ENCODE measurements around the gene PECR. TPM values are rescaled to one million over a fixed set of nuclear protein-coding genes. Genes with fewer than 3 reads are reported as not detected.
"Not testable (repeated sequence)": the region's sequence is repeated elsewhere in the genome, so short reads cannot be mapped to it uniquely, and the experiment has no call there.

Gene PECR
- total RNA-seq, 1 donor from 2014 or later, result 21.2 TPM

DNA sequence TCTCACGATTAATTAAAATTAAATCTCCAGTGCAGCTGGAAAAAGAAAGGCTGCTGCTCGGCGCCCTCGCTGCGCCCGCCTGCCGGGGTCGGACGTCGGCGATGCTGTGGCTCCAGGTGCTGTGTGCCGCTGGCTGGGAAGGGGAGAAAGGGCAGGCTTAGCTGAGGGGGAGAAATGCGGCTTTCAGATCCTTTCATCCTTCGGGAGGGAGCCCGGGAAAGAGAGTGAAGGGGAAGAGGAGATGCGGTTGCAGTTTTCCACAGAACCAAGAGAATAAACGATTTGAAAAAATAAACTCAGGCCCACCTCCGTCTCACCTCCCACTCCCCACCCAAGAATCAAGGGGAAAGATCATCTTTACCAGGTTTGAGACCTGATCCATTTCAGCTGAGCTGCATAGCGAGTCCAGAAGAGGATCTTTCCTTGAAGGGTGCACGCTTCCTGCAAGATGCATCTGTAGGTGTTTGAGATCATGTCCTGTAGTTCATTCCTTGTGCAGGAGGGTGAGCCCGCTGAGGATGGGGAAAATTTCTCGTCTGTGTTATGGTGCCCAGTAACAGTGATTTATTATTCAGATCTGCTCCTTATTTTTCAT, 605 bp upstream of the PECR start:
- H3K9me3 Mint-ChIP-seq, result no peaks in the 10 kb centered on the region
- no peaks in the 10 kb centered on the region for H3K9me3 ChIP-seq (ENCODE audit: low read depth)
- H3K36me3 ChIP-seq, result peaks cover under 1% of the 10 kb centered on the region
- H3K27me3 ChIP-seq, result no peaks in the 10 kb centered on the region
- H3K27ac Mint-ChIP-seq, result peak overlapping the region; percentile 98
- H3K4me3 Mint-ChIP-seq, result peak overlapping the region; percentile 94
- no peak overlapping the region for H2AFZ ChIP-seq (replicated peaks)
- peak overlapping the region; percentile 88 for H3K4me3 ChIP-seq
- H3K4me1 ChIP-seq, result peaks cover 46% of the 10 kb centered on the region
- H3K27ac ChIP-seq, result peak overlapping the region; percentile 89
- peaks cover 9% of the 10 kb centered on the region for H4K20me1 ChIP-seq (ENCODE audit: low read depth)
- no peaks in the 10 kb centered on the region for H3K27me3 Mint-ChIP-seq (ENCODE audit: insufficient read depth, low read depth)
- peaks cover 51% of the 10 kb centered on the region for H3K4me1 Mint-ChIP-seq
- H3F3A ChIP-seq (ENCODE audit: low read depth), result peaks cover 36% of the 10 kb centered on the region
- peak overlapping the region; percentile 90 for H3K4me2 ChIP-seq
- TF ChIP-seq EZH2 (IDR thresholded peaks at IDR 0.05), result no peak
- TF ChIP-seq EZH2phosphoT487 (IDR thresholded peaks at IDR 0.05), result no peak
- TF ChIP-seq, protein P1, sequence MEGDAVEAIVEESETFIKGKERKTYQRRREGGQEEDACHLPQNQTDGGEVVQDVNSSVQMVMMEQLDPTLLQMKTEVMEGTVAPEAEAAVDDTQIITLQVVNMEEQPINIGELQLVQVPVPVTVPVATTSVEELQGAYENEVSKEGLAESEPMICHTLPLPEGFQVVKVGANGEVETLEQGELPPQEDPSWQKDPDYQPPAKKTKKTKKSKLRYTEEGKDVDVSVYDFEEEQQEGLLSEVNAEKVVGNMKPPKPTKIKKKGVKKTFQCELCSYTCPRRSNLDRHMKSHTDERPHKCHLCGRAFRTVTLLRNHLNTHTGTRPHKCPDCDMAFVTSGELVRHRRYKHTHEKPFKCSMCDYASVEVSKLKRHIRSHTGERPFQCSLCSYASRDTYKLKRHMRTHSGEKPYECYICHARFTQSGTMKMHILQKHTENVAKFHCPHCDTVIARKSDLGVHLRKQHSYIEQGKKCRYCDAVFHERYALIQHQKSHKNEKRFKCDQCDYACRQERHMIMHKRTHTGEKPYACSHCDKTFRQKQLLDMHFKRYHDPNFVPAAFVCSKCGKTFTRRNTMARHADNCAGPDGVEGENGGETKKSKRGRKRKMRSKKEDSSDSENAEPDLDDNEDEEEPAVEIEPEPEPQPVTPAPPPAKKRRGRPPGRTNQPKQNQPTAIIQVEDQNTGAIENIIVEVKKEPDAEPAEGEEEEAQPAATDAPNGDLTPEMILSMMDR (IDR thresholded peaks at IDR 0.05), result no peak
- H3K9ac ChIP-seq, result peak overlapping the region; percentile 89
- H3K36me3 Mint-ChIP-seq, result peaks cover 8% of the 10 kb centered on the region
- peak; percentile 67 for DNase-seq (ENCODE audit: low spot score)
- H3K79me2 ChIP-seq (ENCODE audit: low read depth), result peaks cover 78% of the 10 kb centered on the region

DNA sequence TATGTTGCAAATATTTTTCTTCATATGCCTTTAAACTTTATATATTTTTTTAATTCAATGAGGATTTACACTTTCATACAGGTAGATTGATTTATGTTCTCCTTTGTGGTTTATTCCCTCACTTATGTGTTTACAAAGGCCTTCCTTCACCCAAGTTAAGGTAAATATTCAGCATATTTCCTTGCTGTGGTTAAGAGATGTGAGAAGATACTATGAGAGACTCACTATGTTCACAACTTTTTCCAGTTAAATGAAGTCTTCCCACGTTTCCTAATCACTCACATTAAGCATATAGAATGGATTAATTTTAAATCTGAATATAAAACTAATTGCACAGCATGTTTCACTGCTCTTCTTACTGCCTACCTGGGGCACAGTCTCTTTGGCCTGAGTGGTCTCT, 597 bp downstream of the PECR start:
- H4K20me1 ChIP-seq (ENCODE audit: low read depth), result peaks cover 9% of the 10 kb centered on the region
- H3K79me2 ChIP-seq (ENCODE audit: low read depth), result peaks cover 66% of the 10 kb centered on the region
- H3K4me2 ChIP-seq, result peak overlapping the region; percentile 90
- H3K4me3 ChIP-seq, result peak overlapping the region; percentile 88
- H3K36me3 ChIP-seq, result no peaks in the 10 kb centered on the region
- Mint-ChIP-seq H3K4me1 (peaks cover 47% of the 10 kb centered on the region), H3K27ac (peak overlapping the region; percentile 62), H3K4me3 (peak overlapping the region; percentile 94), H3K27me3 (ENCODE audit: insufficient read depth, low read depth) (no peaks in the 10 kb centered on the region), H3K9me3 (no peaks in the 10 kb centered on the region), H3K36me3 (peaks cover 3% of the 10 kb centered on the region)
- TF ChIP-seq, protein P1 (IDR thresholded peaks at IDR 0.05), result no peak
- TF ChIP-seq EZH2phosphoT487 (IDR thresholded peaks at IDR 0.05) (no peak), EZH2 (IDR thresholded peaks at IDR 0.05) (no peak)
- H3K4me1 ChIP-seq, result peaks cover 46% of the 10 kb centered on the region
- H3K9ac ChIP-seq, result peak overlapping the region; percentile 39
- peaks cover 40% of the 10 kb centered on the region for H3F3A ChIP-seq (ENCODE audit: low read depth)
- H3K27me3 ChIP-seq, result no peaks in the 10 kb centered on the region
- no peak for DNase-seq (ENCODE audit: low spot score)
- H2AFZ ChIP-seq (replicated peaks), result peak overlapping the region; percentile 93
- H3K9me3 ChIP-seq (ENCODE audit: low read depth), result no peaks in the 10 kb centered on the region
- H3K27ac ChIP-seq, result peak overlapping the region; percentile 34

DNA sequence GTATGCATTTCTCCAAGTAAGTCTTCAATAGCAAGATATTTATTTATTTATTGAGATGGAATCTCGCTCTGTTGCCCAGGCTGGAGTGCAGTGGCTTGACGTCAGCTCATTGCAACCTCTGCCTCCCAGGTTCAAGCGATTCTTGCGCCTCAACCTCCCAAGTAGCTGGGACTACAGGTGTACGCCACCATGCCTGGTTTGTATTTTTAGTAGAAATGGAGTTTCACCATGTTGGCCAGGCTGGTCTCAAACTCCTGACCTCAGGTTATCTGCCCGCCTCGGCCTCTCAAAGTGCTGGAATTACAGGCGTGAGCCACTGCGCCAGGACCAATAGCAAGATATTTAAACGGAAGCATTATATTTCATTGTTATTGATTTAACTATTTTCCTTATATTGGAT, 1.6 kb downstream of the PECR start:
- not testable (repeated sequence) for H3K4me3 ChIP-seq; H3K9ac ChIP-seq; H3K4me2 ChIP-seq; H2AFZ ChIP-seq (replicated peaks); H3K27me3 Mint-ChIP-seq (ENCODE audit: insufficient read depth, low read depth); DNase-seq (ENCODE audit: low spot score); H3K9me3 Mint-ChIP-seq; H3K4me3 Mint-ChIP-seq; H3K9me3 ChIP-seq (ENCODE audit: low read depth); H3K27ac Mint-ChIP-seq; H3K27ac ChIP-seq; H3K27me3 ChIP-seq; H3K36me3 Mint-ChIP-seq; H3K36me3 ChIP-seq; H4K20me1 ChIP-seq (ENCODE audit: low read depth)
- H3K79me2 ChIP-seq (ENCODE audit: low read depth), result peaks cover 56% of the 10 kb centered on the region
- H3K4me1 ChIP-seq, result peaks cover 37% of the 10 kb centered on the region
- H3K4me1 Mint-ChIP-seq, result peaks cover 42% of the 10 kb centered on the region
- peaks cover 40% of the 10 kb centered on the region for H3F3A ChIP-seq (ENCODE audit: low read depth)

DNA sequence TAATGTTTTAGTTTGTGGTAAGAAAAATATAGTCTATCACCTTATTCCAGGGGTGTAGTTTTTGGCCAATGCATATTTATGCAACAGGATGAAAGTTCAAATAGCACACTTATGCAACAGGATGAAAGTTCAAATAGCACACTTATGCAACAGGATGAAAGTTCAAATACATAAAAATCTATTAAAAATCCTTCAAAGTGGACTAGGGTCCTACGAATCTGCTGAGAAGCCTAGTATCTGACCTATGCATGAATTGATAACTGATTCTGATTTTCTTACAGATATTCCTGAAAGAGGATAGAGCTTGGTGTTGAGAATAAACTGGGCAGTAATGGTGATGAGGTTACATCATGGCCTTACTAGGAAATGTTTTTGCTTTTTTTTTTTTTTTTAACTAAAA, 2.8 kb downstream of the PECR start:
- no peak overlapping the region for H3K27ac Mint-ChIP-seq

More for the DNA sequence above, 2.8 kb downstream of the PECR start:
- no peaks in the 10 kb centered on the region for H3K9me3 ChIP-seq (ENCODE audit: low read depth)
- Mint-ChIP-seq H3K4me1 (peaks cover 31% of the 10 kb centered on the region), H3K4me3 (no peak overlapping the region), H3K27me3 (ENCODE audit: insufficient read depth, low read depth) (no peaks in the 10 kb centered on the region), H3K36me3 (peaks cover 1% of the 10 kb centered on the region), H3K9me3 (no peaks in the 10 kb centered on the region)
- no peak overlapping the region for H3K27ac ChIP-seq
- no peak overlapping the region for H3K4me3 ChIP-seq
- no peak overlapping the region for H3K4me2 ChIP-seq
- peaks cover 46% of the 10 kb centered on the region for H3K79me2 ChIP-seq (ENCODE audit: low read depth)
- no peak overlapping the region for H3K9ac ChIP-seq
- H2AFZ ChIP-seq (replicated peaks), result no peak overlapping the region
- no peaks in the 10 kb centered on the region for H3K27me3 ChIP-seq
- peaks cover 28% of the 10 kb centered on the region for H3F3A ChIP-seq (ENCODE audit: low read depth)
- no peak for TF ChIP-seq EZH2phosphoT487 (IDR thresholded peaks at IDR 0.05)
- TF ChIP-seq EZH2 (IDR thresholded peaks at IDR 0.05), result no peak
- TF ChIP-seq, protein P1 (IDR thresholded peaks at IDR 0.05), result no peak
- no peaks in the 10 kb centered on the region for H4K20me1 ChIP-seq (ENCODE audit: low read depth)
- peaks cover 25% of the 10 kb centered on the region for H3K4me1 ChIP-seq
- H3K36me3 ChIP-seq, result no peaks in the 10 kb centered on the region
- DNase-seq (ENCODE audit: low spot score), result no peak

All from neural progenitor cell (in vitro differentiated cells).